ENCODE results near the gene SLC17A1.

GRCh38 chr6:25874118-25874517, 42.3 kb upstream of the SLC17A1 start, which contains the start of gene SLC17A3:
- no peak for TF ChIP-seq EP300 (IDR thresholded peaks at IDR 0.05)
- TF ChIP-seq CTCF (IDR thresholded peaks at IDR 0.05), result no peak

Measured in tibial nerve (tissue), 4 donors.